Measurements from ENCODE around the gene NAIP. TPM values are rescaled to one million over a fixed set of nuclear protein-coding genes. Genes with fewer than 3 reads are reported as not detected.
"Not testable (repeated sequence)": the region's sequence is repeated elsewhere in the genome, so short reads cannot be mapped to it uniquely, and the experiment has no call there.

Gene NAIP
- polyA plus RNA-seq, 1 donor from 2014 or later, result 2.1 TPM

DNA sequence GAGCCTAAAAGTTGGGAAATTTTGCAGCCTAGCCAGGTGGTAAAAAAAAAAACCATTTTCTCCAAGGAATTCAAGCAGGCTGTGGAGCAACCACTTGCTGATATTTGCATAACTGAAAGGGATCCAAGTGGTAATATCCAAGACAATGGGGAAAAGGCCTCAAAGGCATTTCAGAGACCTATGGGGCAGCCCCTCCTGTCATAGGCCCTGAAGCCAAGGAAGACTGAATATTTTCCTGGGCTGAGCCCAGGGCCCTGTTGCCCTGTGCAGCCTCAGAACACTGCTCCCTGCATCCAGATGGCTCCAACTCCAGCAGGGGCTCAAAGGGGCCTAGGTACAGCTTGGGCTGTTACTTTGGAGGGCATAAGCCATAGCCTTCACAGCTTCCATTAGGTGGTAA lies 60.6 kb downstream of the NAIP start:
- not testable (repeated sequence) for H3K4me1 Mint-ChIP-seq, H3K27me3 Mint-ChIP-seq, H3K9me3 Mint-ChIP-seq, H3K4me3 Mint-ChIP-seq, H3K36me3 Mint-ChIP-seq, H3K27ac Mint-ChIP-seq

DNA sequence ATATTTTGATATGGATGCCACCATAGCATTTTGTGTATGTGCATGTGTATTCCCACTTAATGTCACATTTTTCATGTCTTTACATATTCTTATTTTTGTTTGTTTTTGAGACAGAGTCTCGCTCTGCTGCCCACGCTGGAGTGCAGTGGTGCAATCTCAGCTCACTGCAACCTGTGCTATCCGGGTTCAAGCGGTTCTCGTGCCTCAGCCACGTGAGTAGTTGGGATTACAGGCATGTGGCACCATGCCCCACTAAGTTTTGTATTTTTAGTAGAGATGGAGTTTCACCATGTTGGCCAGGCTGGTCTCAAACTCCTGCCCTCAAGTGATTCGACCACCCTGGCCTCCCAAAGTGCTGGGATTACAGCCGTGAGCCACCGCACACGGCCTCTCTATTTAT lies 72.1 kb downstream of the NAIP start:
- H3K27me3 Mint-ChIP-seq, H3K4me1 Mint-ChIP-seq, H3K36me3 Mint-ChIP-seq, H3K9me3 Mint-ChIP-seq, H3K27ac Mint-ChIP-seq, H3K4me3 Mint-ChIP-seq: not testable (repeated sequence)

DNA sequence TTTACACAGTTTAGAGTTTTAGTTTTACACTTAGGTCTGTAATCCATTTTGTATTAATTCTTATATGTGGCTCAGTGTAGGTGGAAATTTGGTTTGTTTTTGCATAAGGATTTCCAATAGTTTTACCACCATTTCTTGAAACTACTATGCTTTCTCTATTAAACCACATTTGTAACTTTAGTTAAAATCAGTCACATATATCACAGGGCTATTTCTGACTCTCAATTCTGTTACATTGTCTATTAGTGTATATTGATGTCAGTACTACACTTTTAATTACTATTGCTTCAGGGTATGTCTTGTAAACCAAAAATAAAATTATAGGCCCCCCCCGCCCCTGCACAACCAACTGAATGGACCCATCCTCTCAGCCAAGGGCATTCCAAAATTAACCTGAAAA lies 92.6 kb downstream of the NAIP start:
- H3K27me3 Mint-ChIP-seq, H3K36me3 Mint-ChIP-seq, H3K27ac Mint-ChIP-seq, H3K4me3 Mint-ChIP-seq, H3K9me3 Mint-ChIP-seq, H3K4me1 Mint-ChIP-seq: not testable (repeated sequence)

DNA sequence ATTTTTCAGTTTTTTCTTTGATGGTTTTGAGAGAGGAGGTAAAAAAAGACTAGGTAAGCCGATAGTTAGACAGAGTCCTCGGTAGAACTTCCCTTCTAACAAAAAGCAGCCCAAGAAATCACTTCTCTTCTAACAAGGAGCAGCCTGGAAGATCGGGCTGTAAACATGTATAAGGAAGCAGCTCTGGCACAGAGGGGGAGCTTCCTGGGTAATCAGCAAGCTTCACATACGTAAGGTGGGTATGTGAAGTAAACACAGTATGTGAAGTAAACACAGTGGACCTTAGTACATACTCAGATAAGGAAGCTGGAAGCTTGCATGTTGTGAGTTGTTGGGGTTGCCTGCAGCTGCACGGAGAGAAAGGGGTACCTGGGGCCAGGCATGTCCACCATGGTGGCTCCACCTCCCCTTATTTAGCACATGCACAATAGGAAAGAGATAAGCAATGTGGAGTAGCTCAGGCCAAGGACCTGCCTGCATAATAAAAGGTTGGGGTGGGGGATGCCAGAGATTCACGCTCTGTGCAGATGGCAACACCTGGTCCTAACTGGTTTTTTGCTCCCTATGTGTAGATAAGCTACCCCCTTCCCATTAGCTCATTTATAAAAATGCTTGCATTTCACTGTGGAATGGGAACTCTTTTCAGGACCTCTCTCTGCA lies 93.3 kb downstream of the NAIP start:
- H3K4me3 Mint-ChIP-seq, H3K9me3 Mint-ChIP-seq: not testable (repeated sequence)

DNA sequence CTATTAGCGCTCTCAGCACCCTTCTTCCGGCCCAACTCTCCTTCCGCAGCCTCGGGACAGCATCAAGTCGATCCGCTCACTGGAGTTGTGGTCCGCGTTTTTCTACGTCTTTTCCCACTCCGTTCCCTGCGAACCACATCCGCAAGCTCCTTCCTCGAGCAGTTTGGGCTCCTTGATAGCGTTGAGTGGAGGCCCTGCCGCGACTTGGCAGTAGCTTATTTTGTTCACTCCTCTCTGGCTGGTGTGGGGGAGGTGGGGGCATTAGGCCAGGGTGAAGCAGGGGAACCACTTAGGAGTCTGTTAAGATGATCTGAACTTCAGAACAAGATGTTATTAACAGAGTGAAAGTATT lies 100.0 kb downstream of the NAIP start:
- H3K4me1 Mint-ChIP-seq, H3K27me3 Mint-ChIP-seq, H3K4me3 Mint-ChIP-seq, H3K9me3 Mint-ChIP-seq, H3K27ac Mint-ChIP-seq, H3K36me3 Mint-ChIP-seq: not testable (repeated sequence)

More for the DNA sequence above, 93.3 kb downstream of the NAIP start:
- not testable (repeated sequence) for H3K36me3 Mint-ChIP-seq, H3K4me1 Mint-ChIP-seq, H3K27ac Mint-ChIP-seq, H3K27me3 Mint-ChIP-seq

Other genes starting within 250 kb of the NAIP start
- 2.2 TPM for gene SERF1A, start 124.7 kb downstream of the NAIP start, polyA plus RNA-seq
- gene SMN1, start 100.3 kb downstream of the NAIP start, polyA plus RNA-seq, result 33.6 TPM
- gene GTF2H2, start 42.3 kb upstream of the NAIP start, polyA plus RNA-seq, result 13.0 TPM